ENCODE measurements around the gene PCDHA3.

DNA sequence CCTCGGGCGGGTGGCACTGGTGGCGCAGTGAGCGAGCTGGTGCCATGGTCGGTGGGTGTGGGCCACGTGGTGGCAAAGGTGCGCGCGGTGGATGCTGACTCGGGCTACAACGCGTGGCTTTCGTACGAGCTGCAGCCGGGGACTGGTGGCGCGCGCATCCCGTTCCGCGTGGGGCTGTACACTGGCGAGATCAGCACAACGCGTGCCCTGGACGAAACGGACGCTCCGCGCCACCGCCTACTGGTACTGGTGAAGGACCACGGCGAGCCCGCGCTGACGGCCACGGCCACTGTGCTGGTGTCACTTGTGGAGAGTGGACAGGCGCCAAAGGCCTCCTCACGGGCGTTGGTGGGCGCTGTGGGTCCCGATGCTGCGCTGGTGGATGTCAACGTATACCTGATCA lies 8.0 kb downstream of the PCDHA3 start:
- no peak for TF ChIP-seq POLR2AphosphoS5 (IDR thresholded peaks at IDR 0.05; ENCODE audit: insufficient read depth in 1 of 2, low read depth in 1 of 2)
- TF ChIP-seq, protein P1, sequence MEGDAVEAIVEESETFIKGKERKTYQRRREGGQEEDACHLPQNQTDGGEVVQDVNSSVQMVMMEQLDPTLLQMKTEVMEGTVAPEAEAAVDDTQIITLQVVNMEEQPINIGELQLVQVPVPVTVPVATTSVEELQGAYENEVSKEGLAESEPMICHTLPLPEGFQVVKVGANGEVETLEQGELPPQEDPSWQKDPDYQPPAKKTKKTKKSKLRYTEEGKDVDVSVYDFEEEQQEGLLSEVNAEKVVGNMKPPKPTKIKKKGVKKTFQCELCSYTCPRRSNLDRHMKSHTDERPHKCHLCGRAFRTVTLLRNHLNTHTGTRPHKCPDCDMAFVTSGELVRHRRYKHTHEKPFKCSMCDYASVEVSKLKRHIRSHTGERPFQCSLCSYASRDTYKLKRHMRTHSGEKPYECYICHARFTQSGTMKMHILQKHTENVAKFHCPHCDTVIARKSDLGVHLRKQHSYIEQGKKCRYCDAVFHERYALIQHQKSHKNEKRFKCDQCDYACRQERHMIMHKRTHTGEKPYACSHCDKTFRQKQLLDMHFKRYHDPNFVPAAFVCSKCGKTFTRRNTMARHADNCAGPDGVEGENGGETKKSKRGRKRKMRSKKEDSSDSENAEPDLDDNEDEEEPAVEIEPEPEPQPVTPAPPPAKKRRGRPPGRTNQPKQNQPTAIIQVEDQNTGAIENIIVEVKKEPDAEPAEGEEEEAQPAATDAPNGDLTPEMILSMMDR (IDR thresholded peaks at IDR 0.05): no peak
- no peak for TF ChIP-seq POLR2A (IDR thresholded peaks at IDR 0.05)

All from vagina (tissue), 2 donors.